GM12878 (cell line): ENCODE results near the gene B3GNT3. TPM values are rescaled to one million over a fixed set of nuclear protein-coding genes. Genes with fewer than 3 reads are reported as not detected.

Experiments
- ATAC-seq: fragments of 200-7000 bp; cut with Tn5 transposase; 3 replicates; pipeline ENCODE4 v1.9.1; 2020; ENCODE audit warnings: mild to moderate bottlenecking, moderate library complexity
- BruUV-seq: library from RNA; stranded (reverse); fragments of 400-500 nt; replicated peaks from 2 replicates; lab custom pipeline; 2021; lab: Mats Ljungman, UMichigan
- CTCF ChIA-PET: fragments of 300-600 bp; sonication (Branson Sonifier 250); formaldehyde crosslinking; extraction: SDS; loops from one replicate; lab custom pipeline; 2021; ENCODE audit warnings: inconsistent platforms; lab: Yijun Ruan, JAX
- POLR2A ChIA-PET: fragments of 350-600 bp; formaldehyde crosslinking; extraction: SDS; loops from one replicate; lab custom pipeline; 2021; ENCODE audit warnings: inconsistent platforms; lab: Charles Lee
- RAD21 ChIA-PET: fragments of 300-600 bp; sonication (Branson Sonifier 250); formaldehyde crosslinking; loops from one replicate; lab custom pipeline; 2023; ENCODE audit warnings: antibody characterized with exemption; ENCODE audit not compliant: unreplicated experiment; lab: Charles Lee
- SMC1A ChIA-PET: fragments of 300-600 bp; sonication (Branson Sonifier 250); formaldehyde crosslinking; loops from one replicate; lab custom pipeline; 2023; ENCODE audit not compliant: unreplicated experiment, uncharacterized antibody; lab: Charles Lee
- DNase-seq: peaks from one replicate; pipeline ENCODE4 v3.0.0-alpha.2; 2011; ENCODE audit warnings: low read depth, low spot score
- FAIRE-seq: peaks from 3 replicates; lab custom pipeline; 2011; peaks lifted over from hg19 to GRCh38; lab: Jason Lieb, UNC
- H2AFZ ChIP-seq: 2 replicates; pipeline ENCODE4 v1.6.0; 2011; ENCODE audit warnings: low read depth, low read length, control low read depth; ENCODE audit not compliant: control insufficient read depth
- H3K27ac ChIP-seq: 2 replicates; pipeline ENCODE4 v1.5.1; 2011; ENCODE audit warnings: control low read depth; ENCODE audit not compliant: control insufficient read depth, insufficient read depth
- H3K27me3 ChIP-seq, 2 experiments: replicated peaks in 1 of 2; 2 replicates each; pipeline versions ENCODE4 v1.6.0 to v1.6.1; 2011; ENCODE audit warnings: low read length in 1 of 2; ENCODE audit not compliant: control insufficient read depth in 2 of 2, insufficient read depth in 2 of 2
- H3K36me3 ChIP-seq, 2 experiments: 2 replicates each; pipeline ENCODE4 v1.5.1; 2011; ENCODE audit warnings: low read length in 1 of 2; ENCODE audit not compliant: control insufficient read depth in 2 of 2, insufficient read depth in 2 of 2
- H3K4me1 ChIP-seq: 2 replicates; pipeline ENCODE4 v1.6.1; 2011; ENCODE audit warnings: mild to moderate bottlenecking, low read length, moderate library complexity, mixed read lengths; ENCODE audit not compliant: control insufficient read depth, insufficient read depth
- H3K4me2 ChIP-seq: 2 replicates; pipeline ENCODE4 v1.6.0; 2011; ENCODE audit warnings: control low read depth; ENCODE audit not compliant: control insufficient read depth, insufficient read depth
- H3K4me3 ChIP-seq: fragments of 200-600 bp; sonication (generic); 2 replicates; pipeline ENCODE4 v1.5.1; 2016
- H3K79me2 ChIP-seq: 2 replicates; pipeline ENCODE4 v1.6.0; 2011; ENCODE audit warnings: low read length; ENCODE audit not compliant: control insufficient read depth, insufficient read depth
- H3K9ac ChIP-seq: 2 replicates; pipeline ENCODE4 v1.8.0; 2011; ENCODE audit warnings: low read length, control low read depth, mixed read lengths; ENCODE audit not compliant: control insufficient read depth, insufficient read depth
- H3K9me3 ChIP-seq: replicated peaks from 3 replicates; pipeline ENCODE4 v1.5.1; 2011; ENCODE audit warnings: mild to moderate bottlenecking, low read length; ENCODE audit not compliant: control insufficient read depth, insufficient read depth
- H4K20me1 ChIP-seq: 2 replicates; pipeline ENCODE4 v1.6.0; 2011; ENCODE audit not compliant: control insufficient read depth, insufficient read depth
- ATF3 ChIP-seq: IDR thresholded peaks from 2 replicates; pipeline ENCODE4 v1.6.1; 2011; ENCODE audit warnings: low read depth, mild to moderate bottlenecking, low read length, moderate library complexity, borderline replicate concordance; ENCODE audit errors: extremely low read depth
- ATF7 ChIP-seq: fragments of 450-650 bp; IDR thresholded peaks from 2 replicates; pipeline ENCODE4 v1.6.1; 2016; ENCODE audit warnings: low read depth, mild to moderate bottlenecking
- BRCA1 ChIP-seq: IDR thresholded peaks from 2 replicates; pipeline ENCODE4 v1.6.1; 2011; ENCODE audit warnings: low read depth, low read length, improper control_type of control experiment
- CEBPB ChIP-seq, 2 experiments: fragments of 150-350 bp in 1 of 2; IDR thresholded peaks; 2 replicates each; pipeline ENCODE4 v1.6.1; 2012 to 2014; ENCODE audit warnings: low read depth in 2 of 2, low read length in 2 of 2, borderline replicate concordance in 1 of 2, inconsistent platforms in 1 of 2
- ELK1 ChIP-seq: IDR thresholded peaks from 2 replicates; pipeline ENCODE4 v1.6.1; 2012; ENCODE audit warnings: low read depth, low read length, improper control_type of control experiment
- ETV6 ChIP-seq, 2 experiments: fragments of 450-650 bp in 1 of 2; IDR thresholded peaks in 1 of 2; conservative IDR thresholded peaks in 1 of 2; 2 replicates each; pipeline ENCODE4 v1.6.1; 2014; ENCODE audit warnings: antibody characterized with exemption in 1 of 2, borderline replicate concordance in 1 of 2, low read depth in 1 of 2, mild to moderate bottlenecking in 1 of 2, moderate library complexity in 1 of 2
- GABPA ChIP-seq: IDR thresholded peaks from 2 replicates; pipeline ENCODE4 v1.6.1; 2014; ENCODE audit warnings: antibody characterized with exemption, low read depth, mild to moderate bottlenecking, inconsistent platforms
- IKZF1 ChIP-seq: fragments of 450-650 bp; conservative IDR thresholded peaks from 2 replicates; pipeline ENCODE4 v1.6.1; 2017; ENCODE audit warnings: antibody characterized with exemption, mild to moderate bottlenecking
- JUND ChIP-seq: IDR thresholded peaks from 2 replicates; pipeline ENCODE4 v1.6.1; 2012; ENCODE audit warnings: low read depth, mild to moderate bottlenecking, low read length, improper control_type of control experiment, moderate library complexity
- LARP7 ChIP-seq: fragments of 450-650 bp; IDR thresholded peaks from 2 replicates; pipeline ENCODE4 v1.6.1; 2017; ENCODE audit warnings: mild to moderate bottlenecking
- MXI1 ChIP-seq: fragments of 150-350 bp; IDR thresholded peaks from 2 replicates; pipeline ENCODE4 v1.6.1; 2011; ENCODE audit warnings: low read depth, mild to moderate bottlenecking, inconsistent platforms, low read length, improper control_type of control experiment
- POU2F2 ChIP-seq: IDR thresholded peaks from 3 replicates; pipeline ENCODE4 v1.6.1; 2011; ENCODE audit warnings: low read depth, mild to moderate bottlenecking, low read length, borderline replicate concordance
- RELA ChIP-seq: fragments of 450-650 bp; IDR thresholded peaks from 2 replicates; pipeline ENCODE4 v1.8.0; 2014; ENCODE audit warnings: borderline replicate concordance; ENCODE audit not compliant: partially characterized antibody
- STAT1 ChIP-seq: fragments of 450-650 bp; conservative IDR thresholded peaks from 2 replicates; pipeline ENCODE4 v1.6.1; 2014; ENCODE audit warnings: antibody characterized with exemption, mild to moderate bottlenecking
- SUPT20H ChIP-seq: IDR thresholded peaks from 2 replicates; pipeline ENCODE4 v1.6.1; 2011; ENCODE audit warnings: low read depth, mild to moderate bottlenecking, low read length, moderate library complexity, borderline replicate concordance; ENCODE audit not compliant: control insufficient read depth
- ZNF24 ChIP-seq: fragments of 450-650 bp; IDR thresholded peaks from 2 replicates; pipeline ENCODE4 v1.6.1; 2017; ENCODE audit warnings: antibody characterized with exemption, mild to moderate bottlenecking
- ZZZ3 ChIP-seq: IDR thresholded peaks from 2 replicates; pipeline ENCODE4 v1.6.1; 2011; ENCODE audit warnings: low read depth; ENCODE audit not compliant: control insufficient read depth, insufficient read length
- WGBS: methylation state at CpG from one replicate; pipeline ENCODE4 v1.1.6; 2016; ENCODE audit warnings: low lambda C conversion rate; ENCODE audit not compliant: insufficient replicate concordance, insufficient coverage; ENCODE audit errors: missing lambda C conversion rate; 5-methylcytosine and 5-hydroxymethylcytosine counted together
- in situ Hi-C: fragments of 300-500 bp; cut with MboI; formaldehyde crosslinking; loops from 9 replicates; pipeline ENCODE4 v1.14.3; 2018; ENCODE audit warnings: mixed read lengths
- intact Hi-C: fragments of 100-400 bp; cut with micrococcal nuclease; formaldehyde crosslinking; loops from one replicate; pipeline ENCODE4 v1.14.2; 2022; ENCODE audit not compliant: unreplicated experiment
- polyA plus RNA-seq, 11 experiments: library from polyadenylated mRNA; depleted of rRNA in 4 of 11; unstranded in 6 of 11; stranded (reverse) in 5 of 11; fragments of >200 nt; fragmentation: Nextera tagmentation in 4 of 11; fragmentation: Illumina TruSeq in 1 of 11; extraction: Ambion mirVana in 4 of 11; extraction: Trizol in 1 of 11; gene quantifications; 1 replicate in 1 of 11; 2 replicates in 10 of 11; pipeline versions ENCODE4 v1.2.1 to v1.2.3, GENCODE V29; 2011 to 2016; ENCODE audit warnings: inconsistent platforms in 2 of 11, missing spikeins in 2 of 11, low read depth in 1 of 11
- total RNA-seq, 4 experiments: library from RNA; depleted of rRNA in 3 of 4; stranded (reverse); fragments of >200 nt in 3 of 4; fragmentation: Illumina TruSeq in 1 of 4; extraction: Trizol in 1 of 4; gene quantifications; 2 replicates each; pipeline versions ENCODE4 v1.2.1 to v1.2.3, GENCODE V29; 2013 to 2021
- TF ChIP-seq, protein P1 (sequence below): fragments of 450-650 bp; formaldehyde crosslinking; IDR thresholded peaks from 2 replicates; pipeline ENCODE4 v1.4.0; 2022; ENCODE audit warnings: mild to moderate bottlenecking, moderate library complexity

The B3GNT3 gene
- total and polyA plus RNA-seq, 10 of the 15 experiments (the other 5 are each of a cell fraction or from before 2014, with no cell fraction given): not detected

GRCh38 chr19:17855280-17856152, 60.6 kb downstream of the B3GNT3 start:
- WGBS: 10% methylated on average over 29 of the region's 29 CpGs
- no peak overlapping the region for H3K4me3 ChIP-seq
- peak; percentile 37 for DNase-seq
- FAIRE-seq: peak; percentile 93
- peaks cover 6% of the 10 kb centered on the region for H3K4me1 ChIP-seq
- intact Hi-C loops: loop anchor here (1.0 to 10.0 kb wide), 3 partner anchors 78 to 411 kb away; partner anchors contain the start of gene TMEM221
- H3K36me3 ChIP-seq: peaks cover 0 to 1% of the 10 kb centered on the region in 2 experiments; a peak in 1 of 4 replicates
- H3K9ac ChIP-seq: no peak overlapping the region
- H3K27ac ChIP-seq: no peak overlapping the region
- no peak overlapping the region for H2AFZ ChIP-seq
- no TSS peak for BruUV-seq
- no peak overlapping the region for H3K4me2 ChIP-seq
- ChIA-PET CTCF (interaction anchor here (0.6 to 8.5 kb wide), 18 partner anchors 37 to 360 kb away, joined by 3 to 78 read pairs (median 4); partner anchors contain the start of genes B3GNT3 and CCDC124), SMC1A (interaction anchor here (0.6 to 3.3 kb wide), 12 partner anchors 9 to 281 kb away, joined by 3 to 19 read pairs (median 4); partner anchors contain the start of genes JAK3 and MAP1S), RAD21 (interaction anchor here (1.0 to 3.8 kb wide), 10 partner anchors 49 to 359 kb away, joined by 3 to 27 read pairs (median 4); partner anchors contain the start of gene CCDC124), POLR2A (interaction anchor here (0.5 to 0.6 kb wide), 2 partner anchors 79 to 537 kb away, joined by 3 to 5 read pairs; no protein-coding TSS in a partner anchor)
- H3K79me2 ChIP-seq: peaks cover 8% of the 10 kb centered on the region
- peak; percentile 60 for ATAC-seq
- H3K27me3 ChIP-seq: no peaks in the 10 kb centered on the region
- in situ Hi-C loops: no loop called here
- H3K9me3 ChIP-seq: no peaks in the 10 kb centered on the region
- peaks cover under 1% of the 10 kb centered on the region for H4K20me1 ChIP-seq
- TF ChIP-seq ETV6 (conservative IDR thresholded peaks at IDR 0.05 in 1 of 2, IDR thresholded peaks at IDR 0.05 in 1 of 2; ENCODE audit: borderline replicate concordance in 1 of 2, low read depth in 1 of 2) (no peak), BRCA1 (no peak), ATF7 (no peak), CEBPB (IDR thresholded peaks at IDR 0.05; ENCODE audit: borderline replicate concordance in 1 of 2, low read depth in 2 of 2, low read length in 2 of 2) (no peak), RELA (peak; percentile 64), ELK1 (no peak), ZZZ3 (no peak), STAT1 (no peak), POU2F2 (0 out of 3 replicates have a peak, but pooled peaks have one; percentile 46), JUND (no peak), MXI1 (no peak), GABPA (no peak), IKZF1 (no peak), LARP7 (0 out of 2 replicates have a peak, but pooled peaks have one; percentile 54), ZNF24 (no peak), SUPT20H (no peak), ATF3 (no peak)
- TF ChIP-seq, protein P1, sequence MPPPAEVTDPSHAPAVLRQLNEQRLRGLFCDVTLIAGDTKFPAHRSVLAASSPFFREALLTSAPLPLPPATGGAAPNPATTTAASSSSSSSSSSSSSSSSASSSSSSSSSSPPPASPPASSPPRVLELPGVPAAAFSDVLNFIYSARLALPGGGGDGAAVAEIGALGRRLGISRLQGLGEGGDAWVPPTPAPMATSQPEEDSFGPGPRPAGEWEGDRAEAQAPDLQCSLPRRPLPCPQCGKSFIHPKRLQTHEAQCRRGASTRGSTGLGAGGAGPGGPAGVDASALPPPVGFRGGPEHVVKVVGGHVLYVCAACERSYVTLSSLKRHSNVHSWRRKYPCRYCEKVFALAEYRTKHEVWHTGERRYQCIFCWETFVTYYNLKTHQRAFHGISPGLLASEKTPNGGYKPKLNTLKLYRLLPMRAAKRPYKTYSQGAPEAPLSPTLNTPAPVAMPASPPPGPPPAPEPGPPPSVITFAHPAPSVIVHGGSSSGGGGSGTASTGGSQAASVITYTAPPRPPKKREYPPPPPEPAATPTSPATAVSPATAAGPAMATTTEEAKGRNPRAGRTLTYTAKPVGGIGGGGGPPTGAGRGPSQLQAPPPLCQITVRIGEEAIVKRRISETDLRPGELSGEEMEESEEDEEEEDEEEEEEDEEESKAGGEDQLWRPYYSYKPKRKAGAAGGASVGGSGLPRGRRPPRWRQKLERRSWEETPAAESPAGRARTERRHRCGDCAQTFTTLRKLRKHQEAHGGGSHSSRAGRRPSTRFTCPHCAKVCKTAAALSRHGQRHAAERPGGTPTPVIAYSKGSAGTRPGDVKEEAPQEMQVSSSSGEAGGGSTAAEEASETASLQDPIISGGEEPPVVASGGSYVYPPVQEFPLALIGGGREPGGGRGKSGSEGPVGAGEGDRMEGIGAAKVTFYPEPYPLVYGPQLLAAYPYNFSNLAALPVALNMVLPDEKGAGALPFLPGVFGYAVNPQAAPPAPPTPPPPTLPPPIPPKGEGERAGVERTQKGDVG (CRISPR knock-in tag): no peak
